HG02610 (cell line): ENCODE measurements around the gene TNNT1.

Experiments used
- ATAC-seq: cut with Tn5 transposase; IDR thresholded peaks from one replicate; pipeline ENCODE4 v1.9.1; 2021; ENCODE audit warnings: mild to moderate bottlenecking, moderate library complexity; ENCODE audit not compliant: unreplicated experiment

The TNNT1 gene

DNA sequence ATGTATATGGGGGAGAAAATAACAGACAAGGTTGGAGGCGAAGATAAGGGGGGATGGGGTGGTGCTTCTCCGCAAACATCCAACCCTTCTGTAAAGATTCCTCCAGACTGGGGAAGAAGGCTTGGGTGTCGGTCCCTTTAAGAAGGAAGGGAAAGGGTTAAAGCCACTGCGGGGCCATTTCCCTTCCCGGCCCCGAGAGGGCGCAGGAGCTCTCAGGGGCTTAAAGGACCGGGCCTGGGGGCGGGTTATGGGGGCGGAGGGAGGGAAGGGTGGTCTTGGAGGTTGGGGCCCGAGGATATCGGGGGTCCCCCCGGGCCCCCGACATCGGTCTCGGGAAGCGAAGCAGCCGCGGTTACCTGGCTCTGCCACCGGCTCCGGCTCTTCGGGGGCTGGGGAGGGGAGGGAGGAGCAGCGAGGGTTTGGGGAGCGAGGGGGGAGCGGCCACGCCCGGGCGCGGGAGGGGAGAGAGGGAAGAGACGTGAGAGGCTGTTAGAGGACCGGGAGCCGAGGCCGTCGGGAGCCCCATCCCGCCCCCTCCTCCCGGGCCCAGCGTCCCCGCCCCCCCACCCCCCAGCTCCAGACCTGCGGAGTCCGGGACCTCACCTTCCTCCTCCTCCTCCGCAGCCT lies 2.8 kb downstream of the TNNT1 start:
- no peak for ATAC-seq

DNA sequence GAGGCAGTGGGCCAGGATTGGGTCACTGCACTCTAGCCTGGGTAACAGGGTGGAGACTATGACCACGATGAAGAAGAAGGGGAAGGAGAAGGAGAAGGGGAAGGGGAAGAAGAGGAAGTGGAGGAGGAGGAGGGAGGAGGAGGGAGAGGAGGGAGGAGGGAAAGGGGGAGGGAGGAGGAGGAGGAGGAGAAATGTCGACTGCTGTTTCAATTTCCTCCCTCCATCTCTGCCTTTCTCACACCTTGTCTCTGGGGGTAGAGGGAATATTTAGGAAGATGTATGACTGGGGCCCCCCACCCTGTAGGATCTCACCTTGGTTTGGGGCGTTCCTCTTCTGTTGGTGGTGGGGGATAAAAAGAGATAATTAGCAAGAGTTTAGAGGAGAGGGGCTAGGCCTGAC lies 3.8 kb downstream of the TNNT1 start:
- no peak for ATAC-seq

DNA sequence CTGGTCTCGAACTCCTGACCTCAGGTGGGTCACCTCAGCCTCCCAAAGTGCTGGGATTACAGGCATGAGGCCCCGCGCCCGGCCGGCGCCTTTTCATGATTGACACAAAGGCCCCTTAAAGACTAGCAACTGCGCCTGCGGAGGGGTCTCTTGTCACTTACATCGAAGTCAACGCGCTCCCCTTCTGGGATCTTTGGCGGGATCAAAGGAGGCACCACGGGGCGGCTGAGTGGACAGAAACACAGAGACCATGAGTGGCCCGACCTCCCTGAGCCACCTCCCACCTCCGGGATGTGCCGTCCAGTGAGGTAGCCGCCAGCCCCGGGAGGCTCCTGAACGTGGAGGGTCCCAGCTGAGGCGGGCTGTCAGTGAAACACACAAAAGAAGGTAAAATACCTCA lies 7.3 kb downstream of the TNNT1 start:
- no peak for ATAC-seq

DNA sequence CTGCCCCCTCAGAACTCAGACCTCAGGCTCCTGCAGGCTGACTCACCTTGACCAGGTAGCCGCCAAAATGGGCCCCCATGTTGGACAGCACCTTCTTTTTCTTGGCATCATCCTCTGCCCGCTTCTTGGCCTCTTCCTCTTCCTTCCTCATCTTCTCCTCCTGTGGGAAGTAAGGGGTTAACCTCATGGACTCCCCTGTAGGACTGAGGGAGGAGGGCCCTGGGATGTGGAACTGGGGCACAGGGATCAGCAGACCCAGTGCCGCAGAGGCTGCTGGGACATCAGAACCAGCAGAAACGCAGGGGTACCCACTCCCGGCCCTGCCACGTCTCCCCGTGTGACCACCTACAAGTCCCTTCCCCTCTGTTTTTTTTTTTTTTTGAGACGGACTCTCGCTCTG lies 11.1 kb downstream of the TNNT1 start:
- ATAC-seq = no peak

DNA sequence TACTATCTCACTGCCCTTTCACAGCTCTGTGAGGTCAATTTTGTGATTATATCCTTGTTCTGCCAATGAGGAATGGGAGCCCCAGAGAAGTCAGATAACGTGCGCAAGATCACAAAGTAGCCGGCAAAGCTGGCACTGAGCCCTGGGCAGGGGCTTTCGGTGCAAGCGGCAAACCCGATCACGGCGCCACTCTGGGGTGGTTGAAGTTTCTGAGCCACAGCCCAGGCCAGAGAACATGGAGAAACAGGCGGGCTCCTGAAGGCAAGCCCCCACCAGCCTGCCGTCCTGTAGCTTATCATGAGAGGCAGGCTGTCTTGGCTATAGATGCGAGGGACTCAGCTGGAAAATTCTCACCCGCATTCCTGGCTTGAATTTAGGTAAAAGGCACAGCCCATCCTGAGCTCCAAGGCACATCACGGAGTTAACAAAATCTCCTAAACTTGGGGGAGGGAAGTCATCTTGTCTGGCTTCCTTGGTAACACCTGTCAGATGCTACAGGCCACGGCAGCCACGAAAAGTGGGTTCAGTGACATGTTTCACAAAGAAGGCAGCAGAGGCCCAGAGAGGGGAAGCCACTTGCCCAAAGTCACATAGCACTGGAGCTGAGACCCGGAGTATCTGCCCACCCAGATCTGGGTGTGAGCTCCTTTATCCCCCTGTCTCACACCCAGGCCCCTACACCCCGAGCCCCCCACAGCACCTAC lies 12.5 kb downstream of the TNNT1 start:
- ATAC-seq = no peak

DNA sequence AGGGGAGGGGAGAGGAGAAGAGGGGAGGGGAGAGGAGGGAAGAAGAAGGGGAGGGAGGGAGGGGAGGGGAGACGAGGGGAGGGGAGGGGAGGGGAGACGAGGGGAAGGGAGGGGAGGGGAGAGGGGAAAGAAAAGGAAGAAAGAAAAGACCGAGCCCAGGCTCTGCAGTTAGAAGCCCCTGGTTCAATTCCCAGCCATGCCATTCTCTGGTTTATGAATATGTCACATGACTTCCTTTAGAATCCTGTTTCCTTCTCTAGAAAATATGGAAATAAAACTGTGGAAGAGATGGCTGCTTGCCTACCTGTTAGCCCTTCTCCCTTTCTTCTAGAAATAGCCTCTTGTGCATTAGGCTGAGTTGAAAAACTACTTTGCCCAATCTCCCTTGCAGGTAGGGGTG lies 14.3 kb downstream of the TNNT1 start:
- ATAC-seq = no peak

DNA sequence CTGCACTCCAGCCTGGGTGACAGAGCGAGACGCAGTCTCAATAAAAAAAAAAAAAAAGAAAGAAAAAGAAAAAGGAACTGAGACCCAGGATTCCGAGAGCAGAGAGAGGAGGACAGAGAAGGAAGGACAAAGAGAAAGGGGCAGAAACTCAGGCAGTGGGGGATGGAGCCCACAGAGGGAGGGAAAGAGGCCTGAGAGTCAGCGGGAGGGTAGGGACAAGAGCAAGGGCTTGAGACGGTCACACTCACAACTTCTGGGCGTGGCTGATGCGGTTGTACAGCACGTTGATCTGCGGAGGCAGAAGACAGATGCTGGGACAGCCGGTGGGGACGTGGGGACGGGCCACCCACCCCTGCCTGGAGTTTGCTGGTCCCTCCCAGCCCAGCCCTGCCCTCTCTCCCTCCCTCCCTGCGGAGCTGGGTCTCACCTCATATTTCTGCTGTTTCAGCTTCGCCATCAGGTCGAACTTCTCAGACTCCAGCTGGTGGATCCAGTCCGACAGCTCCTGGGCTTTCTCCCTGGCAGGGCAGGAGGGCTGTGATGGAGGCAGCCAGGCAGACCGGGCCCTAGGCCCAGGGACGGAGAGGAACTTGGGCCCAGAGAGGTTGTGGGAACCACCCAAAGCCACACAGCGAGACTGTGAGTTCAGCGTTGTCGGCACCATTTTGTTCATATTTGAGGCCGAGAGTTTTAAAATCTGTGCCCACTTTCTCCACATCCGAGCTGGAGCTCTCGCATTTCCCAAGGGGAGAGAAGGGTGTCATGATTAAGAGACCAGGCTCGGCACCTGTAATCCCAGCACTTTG lies 15.2 kb downstream of the TNNT1 start:
- no peak for ATAC-seq

DNA sequence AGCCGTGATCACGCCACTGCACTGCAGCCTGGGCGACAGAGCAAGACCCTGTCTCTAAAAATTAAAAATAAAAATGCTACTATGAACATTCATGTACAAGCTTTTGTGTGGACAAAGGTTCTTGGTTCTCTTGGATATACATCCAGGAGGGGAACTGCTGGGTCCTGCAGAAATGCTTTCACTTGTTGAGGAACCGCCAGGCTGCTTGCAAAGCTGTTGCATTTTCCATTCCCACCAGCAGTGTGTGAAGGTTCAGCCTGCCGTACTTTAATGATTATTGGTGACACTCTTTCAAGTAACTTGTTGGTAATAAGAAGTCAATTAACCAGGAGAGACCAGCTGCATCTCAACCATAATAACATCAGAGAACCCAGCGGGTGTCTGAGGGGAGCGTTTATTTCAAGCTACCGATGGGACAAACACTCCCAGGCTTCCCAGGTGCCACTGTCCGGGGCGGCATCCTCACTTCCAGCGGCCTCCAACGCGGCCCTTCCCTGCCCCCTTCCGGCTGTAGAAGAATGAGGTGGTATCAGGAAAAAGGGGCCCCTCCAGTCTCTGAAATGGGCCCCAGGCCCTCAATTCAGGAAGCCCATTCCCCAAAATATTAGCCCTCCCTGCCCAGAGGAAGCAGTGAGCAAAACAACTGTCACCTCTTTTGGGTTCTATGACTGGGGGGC lies 16.4 kb downstream of the TNNT1 start:
- no peak for ATAC-seq

DNA sequence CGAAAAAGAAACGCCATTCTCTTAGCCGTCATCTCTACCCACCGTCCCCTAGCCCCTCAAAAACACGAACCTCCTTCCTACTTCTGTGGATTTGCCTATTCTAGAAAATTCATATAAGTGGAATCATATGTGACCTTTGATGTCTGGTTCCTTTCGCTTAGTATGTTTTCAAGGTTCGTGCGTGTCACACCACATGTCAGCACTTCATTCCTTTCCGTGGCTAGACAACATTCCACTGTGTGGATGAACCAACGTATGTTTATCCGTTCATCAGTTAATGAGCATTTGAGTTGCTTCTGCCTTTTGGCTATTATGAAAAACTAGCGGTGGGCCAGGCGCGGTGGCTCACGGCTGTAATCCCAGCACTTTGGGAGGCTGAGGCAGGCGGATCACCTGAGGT lies 17.6 kb downstream of the TNNT1 start:
- no peak for ATAC-seq

DNA sequence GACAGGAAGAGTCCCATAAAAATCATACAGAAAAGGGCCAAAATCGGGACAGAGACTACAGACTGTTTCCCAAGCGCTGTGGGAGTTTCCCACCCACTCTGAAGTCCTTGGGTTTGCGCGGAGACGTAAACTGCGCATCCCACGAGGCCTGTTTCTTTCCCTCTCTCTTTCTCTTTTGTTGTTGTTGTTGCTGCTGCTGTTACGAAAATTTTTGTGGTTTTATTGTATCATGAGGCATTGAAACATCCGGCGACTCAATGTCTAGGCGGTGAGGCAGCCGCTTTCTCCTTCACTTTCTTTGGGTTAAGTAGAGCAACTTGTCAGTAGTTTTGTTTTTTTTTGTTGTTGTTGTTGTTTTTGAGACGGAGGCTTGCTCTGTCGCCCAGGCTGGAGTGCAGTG lies 30.0 kb downstream of the TNNT1 start:
- ATAC-seq = no peak

DNA sequence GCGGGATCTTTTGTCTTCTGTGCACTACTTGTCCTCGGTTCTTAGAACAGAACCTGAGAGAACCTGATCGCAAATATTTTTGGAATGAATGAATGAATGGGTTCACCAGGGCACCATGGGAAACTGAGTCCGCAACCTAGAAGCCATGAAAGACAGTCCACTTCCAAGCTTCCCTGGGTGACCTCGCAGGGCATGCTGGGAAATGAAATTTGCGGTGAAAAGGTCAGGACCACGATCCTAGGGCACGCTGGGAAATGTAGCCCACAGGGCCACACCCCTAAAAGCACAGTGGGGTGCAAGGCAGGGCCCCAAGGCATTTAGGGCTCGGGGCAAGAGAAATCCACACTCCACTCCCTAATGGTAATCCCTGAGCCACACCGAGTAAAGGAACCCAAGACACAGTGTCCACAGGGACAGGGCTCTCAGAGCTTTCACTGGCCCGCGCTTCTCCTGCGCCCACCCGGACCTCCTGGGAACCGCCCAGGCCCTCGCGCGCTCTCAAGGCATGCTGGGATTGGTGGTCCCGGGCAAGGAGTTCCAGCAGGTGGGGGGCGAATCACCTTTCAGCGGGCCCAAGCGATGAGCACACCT lies 30.5 kb downstream of the TNNT1 start:
- ATAC-seq = no peak

DNA sequence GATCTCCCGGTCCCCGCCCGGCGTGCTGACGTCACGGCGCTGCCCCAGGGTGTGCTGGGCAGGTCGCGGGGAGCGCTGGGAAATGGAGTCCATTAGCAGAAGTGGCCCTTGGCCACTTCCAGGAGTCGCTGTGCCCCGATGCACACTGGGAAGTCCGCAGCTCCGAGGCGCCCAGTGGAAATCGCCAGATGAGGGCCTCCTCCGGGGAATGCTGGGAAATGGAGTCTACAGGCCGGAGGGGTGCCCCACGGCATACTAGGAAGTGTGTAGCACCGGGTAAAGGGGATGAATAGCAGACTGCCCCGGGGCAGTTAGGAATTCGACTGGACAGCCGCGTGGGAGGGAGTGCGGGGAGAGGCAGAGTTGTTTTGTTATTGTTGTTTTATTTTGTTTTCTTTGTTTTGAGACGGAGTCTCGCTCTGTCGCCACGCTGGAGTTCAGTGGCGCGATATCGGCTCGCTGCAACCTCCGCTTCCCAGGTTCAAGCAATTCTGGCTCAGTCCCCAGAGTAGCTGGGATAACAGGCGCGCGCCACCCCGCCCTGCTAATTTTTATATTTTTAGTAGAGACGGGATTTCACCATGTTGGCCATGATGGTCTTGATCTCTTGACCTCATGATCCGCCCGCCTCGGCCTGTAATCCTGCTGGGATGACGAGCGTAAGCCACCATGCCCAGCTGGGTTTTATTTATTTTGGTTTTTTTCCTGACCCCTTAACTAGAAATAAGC lies 31.2 kb downstream of the TNNT1 start:
- peak; percentile 87 for ATAC-seq

DNA sequence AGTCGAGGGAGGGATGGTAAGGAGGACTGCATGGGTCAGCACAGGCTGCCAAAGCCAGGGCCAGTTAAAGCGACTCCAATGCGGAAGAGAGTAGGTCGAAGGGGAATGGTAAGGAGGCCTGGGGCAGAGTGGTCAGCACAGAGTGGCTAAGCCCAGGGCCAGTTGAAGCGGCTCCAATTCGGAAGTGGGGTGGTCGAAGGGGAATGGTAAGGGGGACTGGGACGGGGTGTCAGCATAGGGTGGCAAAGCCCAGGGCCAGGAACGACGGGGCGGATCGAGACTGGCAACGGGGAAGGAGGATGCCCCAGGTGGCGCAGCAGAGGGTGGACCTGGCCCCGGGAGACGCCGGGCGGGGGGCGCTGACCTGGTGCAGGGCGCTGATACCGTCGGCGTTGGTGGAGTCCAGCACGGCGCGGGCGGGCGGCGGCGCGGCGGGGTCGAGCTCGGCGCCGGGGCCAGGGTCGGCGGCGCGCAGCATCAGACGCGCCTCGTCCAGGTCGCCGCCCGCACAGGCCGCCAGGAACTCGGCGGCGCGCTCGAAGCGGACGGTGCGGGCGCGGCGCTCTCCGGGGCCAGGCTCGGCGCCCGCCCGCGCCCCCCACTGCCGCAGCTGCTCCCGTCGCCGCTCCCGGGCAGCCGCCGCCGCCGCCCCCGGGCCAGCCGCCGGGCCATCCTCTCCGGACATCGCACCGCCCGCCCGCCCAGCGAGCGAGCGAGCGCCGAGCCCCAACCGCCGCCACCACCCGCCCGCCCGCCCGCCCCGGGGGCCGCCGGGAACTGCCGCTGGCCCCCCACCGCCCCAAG lies 31.9 kb downstream of the TNNT1 start, which contains the start of gene PPP1R12C:
TSS of gene PPP1R12C (minus strand) at position 779 of the 804 bp plus-strand sequence. CDS start at position 685, 94 bp downstream.
- peak; percentile 2 for ATAC-seq

DNA sequence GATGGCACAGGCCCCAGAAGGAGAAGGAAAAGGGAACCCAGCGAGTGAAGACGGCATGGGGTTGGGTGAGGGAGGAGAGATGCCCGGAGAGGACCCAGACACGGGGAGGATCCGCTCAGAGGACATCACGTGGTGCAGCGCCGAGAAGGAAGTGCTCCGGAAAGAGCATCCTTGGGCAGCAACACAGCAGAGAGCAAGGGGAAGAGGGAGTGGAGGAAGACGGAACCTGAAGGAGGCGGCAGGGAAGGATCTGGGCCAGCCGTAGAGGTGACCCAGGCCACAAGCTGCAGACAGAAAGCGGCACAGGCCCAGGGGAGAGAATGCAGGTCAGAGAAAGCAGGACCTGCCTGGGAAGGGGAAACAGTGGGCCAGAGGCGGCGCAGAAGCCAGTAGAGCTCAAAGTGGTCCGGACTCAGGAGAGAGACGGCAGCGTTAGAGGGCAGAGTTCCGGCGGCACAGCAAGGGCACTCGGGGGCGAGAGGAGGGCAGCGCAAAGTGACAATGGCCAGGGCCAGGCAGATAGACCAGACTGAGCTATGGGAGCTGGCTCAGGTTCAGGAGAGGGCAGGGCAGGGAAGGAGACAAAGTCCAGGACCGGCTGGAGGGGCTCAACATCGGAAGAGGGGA lies 32.7 kb downstream of the TNNT1 start:
- ATAC-seq = no peak

DNA sequence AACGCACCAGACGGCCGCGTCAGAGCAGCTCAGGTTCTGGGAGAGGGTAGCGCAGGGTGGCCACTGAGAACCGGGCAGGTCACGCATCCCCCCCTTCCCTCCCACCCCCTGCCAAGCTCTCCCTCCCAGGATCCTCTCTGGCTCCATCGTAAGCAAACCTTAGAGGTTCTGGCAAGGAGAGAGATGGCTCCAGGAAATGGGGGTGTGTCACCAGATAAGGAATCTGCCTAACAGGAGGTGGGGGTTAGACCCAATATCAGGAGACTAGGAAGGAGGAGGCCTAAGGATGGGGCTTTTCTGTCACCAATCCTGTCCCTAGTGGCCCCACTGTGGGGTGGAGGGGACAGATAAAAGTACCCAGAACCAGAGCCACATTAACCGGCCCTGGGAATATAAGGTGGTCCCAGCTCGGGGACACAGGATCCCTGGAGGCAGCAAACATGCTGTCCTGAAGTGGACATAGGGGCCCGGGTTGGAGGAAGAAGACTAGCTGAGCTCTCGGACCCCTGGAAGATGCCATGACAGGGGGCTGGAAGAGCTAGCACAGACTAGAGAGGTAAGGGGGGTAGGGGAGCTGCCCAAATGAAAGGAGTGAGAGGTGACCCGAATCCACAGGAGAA lies 33.5 kb downstream of the TNNT1 start:
- no peak for ATAC-seq

DNA sequence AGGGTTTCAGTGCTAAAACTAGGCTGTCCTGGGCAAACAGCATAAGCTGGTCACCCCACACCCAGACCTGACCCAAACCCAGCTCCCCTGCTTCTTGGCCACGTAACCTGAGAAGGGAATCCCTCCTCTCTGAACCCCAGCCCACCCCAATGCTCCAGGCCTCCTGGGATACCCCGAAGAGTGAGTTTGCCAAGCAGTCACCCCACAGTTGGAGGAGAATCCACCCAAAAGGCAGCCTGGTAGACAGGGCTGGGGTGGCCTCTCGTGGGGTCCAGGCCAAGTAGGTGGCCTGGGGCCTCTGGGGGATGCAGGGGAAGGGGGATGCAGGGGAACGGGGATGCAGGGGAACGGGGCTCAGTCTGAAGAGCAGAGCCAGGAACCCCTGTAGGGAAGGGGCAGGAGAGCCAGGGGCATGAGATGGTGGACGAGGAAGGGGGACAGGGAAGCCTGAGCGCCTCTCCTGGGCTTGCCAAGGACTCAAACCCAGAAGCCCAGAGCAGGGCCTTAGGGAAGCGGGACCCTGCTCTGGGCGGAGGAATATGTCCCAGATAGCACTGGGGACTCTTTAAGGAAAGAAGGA lies 34.4 kb downstream of the TNNT1 start:
- no peak for ATAC-seq

DNA sequence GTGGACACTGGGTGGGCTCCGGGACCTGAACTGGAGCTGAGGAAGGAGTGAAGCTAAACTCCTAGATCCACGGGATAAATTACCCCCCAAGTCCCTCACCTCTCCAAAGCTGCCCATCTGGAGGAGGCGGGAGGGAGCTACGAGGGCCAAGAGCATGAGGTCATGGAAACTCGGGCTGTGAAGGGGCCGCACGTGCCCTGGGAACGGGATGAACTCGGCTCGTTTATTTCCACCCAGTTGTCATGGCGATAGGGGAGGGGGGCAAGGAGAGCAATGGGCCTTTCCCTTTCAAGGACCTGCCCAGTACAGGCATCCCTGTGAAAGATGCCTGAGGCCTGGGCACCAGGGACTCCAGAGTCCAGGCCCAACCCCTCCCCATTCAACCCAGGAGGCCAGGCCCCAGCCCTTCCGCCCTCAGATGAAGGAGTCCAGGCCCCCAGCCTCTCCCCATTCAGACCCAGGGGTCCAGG lies 35.4 kb downstream of the TNNT1 start:
- no peak for ATAC-seq
